ENCODE data around the gene THBD. TPM values are rescaled to one million over a fixed set of nuclear protein-coding genes. Genes with fewer than 3 reads are reported as not detected.

THBD gene
- total and polyA plus RNA-seq, 2 experiments from 2014 or later: 0.10 to 0.97 TPM

GRCh38 chr20:23058240-23058639 is 8.8 kb upstream of the THBD start:
- Histone ChIP-seq H3K4me2 (no peak overlapping the region), H3K4me1 (ENCODE audit: insufficient read depth) (peaks cover 17% of the 10 kb centered on the region), H4K20me1 (replicated peaks; ENCODE audit: insufficient read depth) (no peaks in the 10 kb centered on the region), H3K36me3 (ENCODE audit: insufficient read depth) (no peaks in the 10 kb centered on the region), H3K9me2 (ENCODE audit: insufficient read depth) (peaks cover 5% of the 10 kb centered on the region), H3K4me3 (no peak overlapping the region), H3K27ac (ENCODE audit: low read depth) (no peak overlapping the region), H3K79me2 (replicated peaks; ENCODE audit: insufficient read depth) (no peaks in the 10 kb centered on the region), H3K27me3 (ENCODE audit: insufficient read depth) (peaks cover 1% of the 10 kb centered on the region; the same call in 1 of the 2 replicates), H3F3A (replicated peaks; ENCODE audit: low read depth) (no peaks in the 10 kb centered on the region), H2AFZ (no peak overlapping the region)
- Mint-ChIP-seq H3K27me3 (ENCODE audit: insufficient read depth, low read depth, poor library complexity) (peaks cover 4% of the 10 kb centered on the region), H3K4me1 (peaks cover 18% of the 10 kb centered on the region), H3K36me3 (ENCODE audit: low read depth) (no peaks in the 10 kb centered on the region), H3K27ac (no peak overlapping the region), H3K9me3 (0 out of 3 replicates have a peak, but pooled peaks cover 3% of the 10 kb centered on the region), H3K4me3 (no peak overlapping the region)
- DNase-seq (ENCODE audit: low spot score) (no peak), ATAC-seq (no peak)
- TF ChIP-seq REST (IDR thresholded peaks at IDR 0.05; ENCODE audit: unreplicated experiment) (no peak), CTCF (conservative IDR thresholded peaks at IDR 0.05; ENCODE audit: low read depth in 2 of 2) (peak; percentile 17 to 28; a peak in 2 of 4 replicates), ETS1 (IDR thresholded peaks at IDR 0.05) (no peak), ZNF331 (CRISPR knock-in tag; IDR thresholded peaks at IDR 0.05; ENCODE audit: low read depth) (no peak), ZNF462 (CRISPR knock-in tag; IDR thresholded peaks at IDR 0.05) (no peak)
